Caco-2 (cell line): ENCODE results near the gene ASPA. TPM values are rescaled to one million over a fixed set of nuclear protein-coding genes. Genes with fewer than 3 reads are reported as not detected.

Experiments used
- BruUV-seq: library from RNA; stranded (reverse); fragments of 400-500 nt; replicated peaks from 2 replicates; lab custom pipeline; 2021; lab: Mats Ljungman, UMichigan
- CTCF ChIA-PET: fragments of 300-600 bp; sonication (Branson Sonifier 250); formaldehyde crosslinking; loops from one replicate; lab custom pipeline; 2022; ENCODE audit warnings: antibody characterized with exemption; lab: Charles Lee
- POLR2A ChIA-PET: fragments of 300-600 bp; sonication (Branson Sonifier 250); formaldehyde crosslinking; loops from one replicate; lab custom pipeline; 2022; ENCODE audit warnings: antibody characterized with exemption; lab: Charles Lee
- DNase-seq, 2 experiments: peaks; one replicate each; pipeline versions ENCODE4 v3.0.0 to v3.0.0-alpha.2; 2020 to 2022
- H3K27me3 ChIP-seq: replicated peaks from 2 replicates; pipeline ENCODE4 v1.6.0; 2011; ENCODE audit warnings: low read length; ENCODE audit not compliant: control insufficient read depth, insufficient read depth
- H3K36me3 ChIP-seq: 2 replicates; pipeline ENCODE4 v1.5.1; 2011; ENCODE audit warnings: low read length; ENCODE audit not compliant: control insufficient read depth, insufficient read depth
- H3K4me1 ChIP-seq: fragments of 250-450 bp; sonication (Bioruptor Pico); 2 replicates; pipeline ENCODE4 v1.5.1; 2020; ENCODE audit warnings: mild to moderate bottlenecking
- H3K4me3 ChIP-seq: 2 replicates; pipeline ENCODE4 v1.5.1; 2011; ENCODE audit warnings: low read depth, mild to moderate bottlenecking, control low read depth, low read length
- H3K9me3 ChIP-seq: fragments of 250-450 bp; sonication (Bioruptor Pico); 2 replicates; pipeline ENCODE4 v1.5.1; 2020; ENCODE audit warnings: mild to moderate bottlenecking, moderate library complexity
- H3K27ac Mint-ChIP-seq: one replicate; pipeline ENCODE4 v1.8.0; 2022; ENCODE audit warnings: mixed read lengths; ENCODE audit not compliant: unreplicated experiment
- H3K27me3 Mint-ChIP-seq: one replicate; pipeline ENCODE4 v1.8.0; 2022; ENCODE audit warnings: mixed read lengths; ENCODE audit not compliant: insufficient read depth, unreplicated experiment
- H3K36me3 Mint-ChIP-seq: one replicate; pipeline ENCODE4 v1.8.0; 2022; ENCODE audit warnings: mild to moderate bottlenecking, mixed read lengths; ENCODE audit not compliant: insufficient read depth, unreplicated experiment
- H3K4me1 Mint-ChIP-seq: one replicate; pipeline ENCODE4 v1.8.0; 2022; ENCODE audit warnings: low read depth, mixed read lengths; ENCODE audit not compliant: unreplicated experiment
- H3K4me3 Mint-ChIP-seq: one replicate; pipeline ENCODE4 v1.8.0; 2022; ENCODE audit warnings: mild to moderate bottlenecking, moderate library complexity, mixed read lengths; ENCODE audit not compliant: unreplicated experiment
- H3K9me3 Mint-ChIP-seq: one replicate; pipeline ENCODE4 v1.8.0; 2022; ENCODE audit warnings: mixed read lengths; ENCODE audit not compliant: unreplicated experiment
- intact Hi-C: fragments of 100-400 bp; cut with micrococcal nuclease; formaldehyde crosslinking; loops from one replicate; pipeline ENCODE4 v1.10.0; 2022; ENCODE audit not compliant: unreplicated experiment
- total RNA-seq: library from RNA; stranded (reverse); gene quantifications from 2 replicates; pipeline ENCODE4 v1.2.3, GENCODE V29; 2022
- TF ChIP-seq, protein P1 (sequence below), 2 experiments: fragments of 200-600 bp in 1 of 2; IDR thresholded peaks; 1 replicate in 1 of 2; 2 replicates in 1 of 2; pipeline versions ENCODE4 v1.5.1 to v1.8.0; 2011 to 2022; ENCODE audit warnings: antibody characterized with exemption in 1 of 2, control low read depth in 1 of 2, inconsistent platforms in 1 of 2, low read depth in 1 of 2, low read length in 1 of 2, mild to moderate bottlenecking in 1 of 2, moderate library complexity in 1 of 2; ENCODE audit not compliant: insufficient read depth in 1 of 2, severe bottlenecking in 1 of 2, unreplicated experiment in 1 of 2

ASPA gene
- total RNA-seq, 1 experiment from 2014 or later = 0.27 TPM

DNA sequence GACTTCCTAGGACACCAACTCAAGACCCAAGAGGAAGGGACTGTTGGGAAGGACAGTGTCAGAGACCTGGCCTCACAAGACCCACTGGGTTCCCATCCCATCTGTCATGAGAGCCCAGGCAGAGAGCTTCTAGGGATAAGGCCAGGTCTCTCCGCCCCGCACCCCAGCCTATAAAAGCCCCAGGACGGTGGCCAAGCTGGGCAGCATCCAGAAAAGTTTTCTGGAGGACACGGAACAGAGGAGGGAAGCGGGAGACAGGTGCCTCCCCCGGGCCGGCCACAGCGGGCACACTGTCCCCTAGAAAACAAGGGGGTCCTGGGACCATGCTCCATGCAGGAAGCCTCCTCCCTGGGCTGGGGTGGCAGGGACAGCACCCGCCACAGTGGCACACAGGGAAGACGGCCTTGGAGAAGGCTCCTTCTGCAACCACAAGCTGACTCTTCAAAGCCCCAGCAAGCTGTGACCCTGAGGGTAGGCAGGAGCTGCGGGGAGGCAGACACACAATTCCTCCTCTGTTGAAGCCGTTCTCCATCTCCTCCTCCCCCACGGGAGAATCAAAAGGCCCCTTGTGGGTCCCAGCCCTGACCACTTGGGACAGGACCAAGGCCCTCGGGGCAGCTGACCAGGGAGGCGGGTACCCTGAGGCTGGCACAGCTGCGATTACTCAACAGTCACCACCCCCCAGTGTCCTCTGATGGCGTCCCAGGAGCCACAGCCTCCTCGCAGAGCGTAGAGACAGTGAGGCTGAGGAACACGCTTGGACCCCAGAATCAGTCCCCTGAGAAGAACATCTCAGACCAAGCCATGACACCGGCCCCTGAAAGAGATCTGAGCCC lies 55.7 kb downstream of the ASPA start:
- Mint-ChIP-seq H3K4me1 (peaks cover 26% of the 10 kb centered on the region), H3K4me3 (no peak overlapping the region), H3K9me3 (peaks cover 10% of the 10 kb centered on the region), H3K27me3 (no peaks in the 10 kb centered on the region), H3K36me3 (peaks cover 22% of the 10 kb centered on the region), H3K27ac (peak overlapping the region; percentile 97)
- ChIA-PET POLR2A (no interaction called here), CTCF (no interaction called here)
- H3K36me3 ChIP-seq = no peaks in the 10 kb centered on the region
- no peak for DNase-seq
- intact Hi-C loops = loop anchor here (10.0 kb wide), 1 partner anchor 57 kb away; the partner anchor contains the start of genes ASPA and SPATA22
- peaks cover 36% of the 10 kb centered on the region for H3K4me1 ChIP-seq
- no TSS peak for BruUV-seq
- TF ChIP-seq, protein P1, sequence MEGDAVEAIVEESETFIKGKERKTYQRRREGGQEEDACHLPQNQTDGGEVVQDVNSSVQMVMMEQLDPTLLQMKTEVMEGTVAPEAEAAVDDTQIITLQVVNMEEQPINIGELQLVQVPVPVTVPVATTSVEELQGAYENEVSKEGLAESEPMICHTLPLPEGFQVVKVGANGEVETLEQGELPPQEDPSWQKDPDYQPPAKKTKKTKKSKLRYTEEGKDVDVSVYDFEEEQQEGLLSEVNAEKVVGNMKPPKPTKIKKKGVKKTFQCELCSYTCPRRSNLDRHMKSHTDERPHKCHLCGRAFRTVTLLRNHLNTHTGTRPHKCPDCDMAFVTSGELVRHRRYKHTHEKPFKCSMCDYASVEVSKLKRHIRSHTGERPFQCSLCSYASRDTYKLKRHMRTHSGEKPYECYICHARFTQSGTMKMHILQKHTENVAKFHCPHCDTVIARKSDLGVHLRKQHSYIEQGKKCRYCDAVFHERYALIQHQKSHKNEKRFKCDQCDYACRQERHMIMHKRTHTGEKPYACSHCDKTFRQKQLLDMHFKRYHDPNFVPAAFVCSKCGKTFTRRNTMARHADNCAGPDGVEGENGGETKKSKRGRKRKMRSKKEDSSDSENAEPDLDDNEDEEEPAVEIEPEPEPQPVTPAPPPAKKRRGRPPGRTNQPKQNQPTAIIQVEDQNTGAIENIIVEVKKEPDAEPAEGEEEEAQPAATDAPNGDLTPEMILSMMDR (IDR thresholded peaks at IDR 0.05; ENCODE audit: insufficient read depth in 1 of 2, low read depth in 1 of 2, low read length in 1 of 2, severe bottlenecking in 1 of 2, unreplicated experiment in 1 of 2) = no peak
- no peak overlapping the region for H3K4me3 ChIP-seq
- no peaks in the 10 kb centered on the region for H3K9me3 ChIP-seq
- H3K27me3 ChIP-seq = no peaks in the 10 kb centered on the region

- Histone ChIP-seq H3K9me3 (no peaks in the 10 kb centered on the region), H3K4me1 (peaks cover 36% of the 10 kb centered on the region), H3K36me3 (no peaks in the 10 kb centered on the region), H3K4me3 (no peak overlapping the region), H3K27me3 (no peaks in the 10 kb centered on the region)
- ChIA-PET POLR2A (no interaction called here), CTCF (no interaction called here)
- Mint-ChIP-seq H3K36me3 (peaks cover 21% of the 10 kb centered on the region), H3K27ac (peak overlapping the region; percentile 66), H3K4me1 (peaks cover 28% of the 10 kb centered on the region), H3K4me3 (no peak overlapping the region), H3K27me3 (no peaks in the 10 kb centered on the region), H3K9me3 (peaks cover 7% of the 10 kb centered on the region)
- BruUV-seq = no TSS peak
- no peak for DNase-seq
- TF ChIP-seq, protein P1 (IDR thresholded peaks at IDR 0.05; ENCODE audit: insufficient read depth in 1 of 2, low read depth in 1 of 2, low read length in 1 of 2, severe bottlenecking in 1 of 2, unreplicated experiment in 1 of 2) = no peak
- intact Hi-C loops = loop anchor here (10.0 kb wide), 1 partner anchor 57 kb away; the partner anchor contains the start of genes ASPA and SPATA22
Observed at GRCh38 chr17:3532106-3532858, 56.5 kb downstream of the ASPA start.

DNA sequence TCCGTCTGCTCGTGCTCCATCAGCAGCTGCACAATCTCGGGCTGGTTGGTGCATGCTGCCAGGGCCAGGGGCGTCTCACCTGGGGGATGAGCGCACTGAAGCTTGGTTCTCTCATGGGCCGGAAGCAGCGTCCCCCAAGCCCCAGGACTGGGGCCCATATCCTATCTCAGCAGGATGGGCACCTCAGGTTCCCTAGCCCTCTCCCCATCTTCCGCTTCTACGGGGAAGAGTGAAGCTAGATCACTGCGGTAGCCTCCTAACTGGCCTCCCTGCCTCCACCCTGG lies 57.0 kb downstream of the ASPA start:
- POLR2A ChIA-PET = no interaction called here
- no peak overlapping the region for H3K4me3 Mint-ChIP-seq

More for the DNA sequence above, 57.0 kb downstream of the ASPA start:
- no peaks in the 10 kb centered on the region for H3K27me3 Mint-ChIP-seq
- TF ChIP-seq, protein P1 (IDR thresholded peaks at IDR 0.05; ENCODE audit: insufficient read depth in 1 of 2, low read depth in 1 of 2, low read length in 1 of 2, severe bottlenecking in 1 of 2, unreplicated experiment in 1 of 2) = no peak
- no peaks in the 10 kb centered on the region for H3K9me3 ChIP-seq
- peaks cover 36% of the 10 kb centered on the region for H3K4me1 ChIP-seq
- no peaks in the 10 kb centered on the region for H3K27me3 ChIP-seq
- no peak for DNase-seq
- H3K36me3 Mint-ChIP-seq = peaks cover 16% of the 10 kb centered on the region
- H3K27ac Mint-ChIP-seq = peak overlapping the region; percentile 66
- no peaks in the 10 kb centered on the region for H3K36me3 ChIP-seq
- H3K9me3 Mint-ChIP-seq = peaks cover 2% of the 10 kb centered on the region
- no peak overlapping the region for H3K4me3 ChIP-seq
- BruUV-seq = no TSS peak
- intact Hi-C loops = loop anchor here (10.0 kb wide), 1 partner anchor 58 kb away; the partner anchor contains the start of genes ASPA and SPATA22
- peaks cover 23% of the 10 kb centered on the region for H3K4me1 Mint-ChIP-seq
- CTCF ChIA-PET = no interaction called here
